ENCODE results near the gene CRACR2A. TPM values are rescaled to one million over a fixed set of nuclear protein-coding genes. Genes with fewer than 3 reads are reported as not detected.

Gene CRACR2A
- total and polyA plus RNA-seq, 10 of the 15 experiments (the other 5 are each of a cell fraction or from before 2014, with no cell fraction given), result 2.1 to 18.0 (median 13.2) TPM

DNA sequence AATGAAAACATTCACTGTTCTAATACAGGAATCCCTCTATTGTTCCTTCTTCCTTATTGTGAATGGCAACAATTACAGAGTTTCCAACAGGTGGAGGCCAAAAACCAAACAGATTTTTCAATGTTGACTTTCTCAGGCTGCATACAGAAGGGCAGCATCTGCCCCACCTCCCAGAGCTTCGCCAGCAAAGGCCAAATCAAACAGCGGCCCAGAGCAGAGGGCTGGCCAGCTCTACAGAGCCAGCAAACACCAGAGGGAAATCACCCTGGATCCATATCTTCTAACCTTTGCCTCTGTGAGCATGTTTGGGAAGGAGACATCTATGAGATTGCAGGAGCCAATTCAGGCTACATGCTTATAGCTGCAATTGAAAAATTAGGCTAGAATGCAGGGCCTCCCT, 4.4 kb upstream of the CRACR2A start:
- ChIA-PET POLR2A (no interaction called here), RAD21 (ENCODE audit: unreplicated experiment) (no interaction called here), CTCF (no interaction called here), SMC1A (ENCODE audit: uncharacterized antibody, unreplicated experiment) (interaction anchor here (1.3 kb wide), 1 partner anchor 12 kb away, joined by 4 read pairs; no protein-coding TSS in a partner anchor)
- ATAC-seq (no peak), FAIRE-seq (no peak), DNase-seq (ENCODE audit: low read depth, low spot score) (no peak)
- intact Hi-C loops (cut with micrococcal nuclease; ENCODE audit: unreplicated experiment), result no loop called here
- peaks cover 8% of the 10 kb centered on the region for H3K4me1 ChIP-seq (ENCODE audit: control insufficient read depth, insufficient read depth, low read length)
- in situ Hi-C loops (cut with MboI), result no loop called here
- TF ChIP-seq MYC (IDR thresholded peaks at IDR 0.05; ENCODE audit: insufficient read depth, insufficient read length, insufficient replicate concordance, low read length, severe bottlenecking) (no peak), MXI1 (IDR thresholded peaks at IDR 0.05; ENCODE audit: low read depth, low read length) (no peak), SREBF2 (IDR thresholded peaks at IDR 0.05; ENCODE audit: low read length) (no peak), TAF1 (IDR thresholded peaks at IDR 0.05; ENCODE audit: borderline replicate concordance, low read depth, low read length) (no peak), BACH1 (IDR thresholded peaks at IDR 0.05; ENCODE audit: borderline replicate concordance) (no peak), YBX1 (IDR thresholded peaks at IDR 0.05) (no peak), POLR2AphosphoS2 (IDR thresholded peaks at IDR 0.05; ENCODE audit: low read depth, low read length) (no peak), POLR2AphosphoS5 (IDR thresholded peaks at IDR 0.05; ENCODE audit: low read length) (no peak)
- TF ChIP-seq, protein P1, sequence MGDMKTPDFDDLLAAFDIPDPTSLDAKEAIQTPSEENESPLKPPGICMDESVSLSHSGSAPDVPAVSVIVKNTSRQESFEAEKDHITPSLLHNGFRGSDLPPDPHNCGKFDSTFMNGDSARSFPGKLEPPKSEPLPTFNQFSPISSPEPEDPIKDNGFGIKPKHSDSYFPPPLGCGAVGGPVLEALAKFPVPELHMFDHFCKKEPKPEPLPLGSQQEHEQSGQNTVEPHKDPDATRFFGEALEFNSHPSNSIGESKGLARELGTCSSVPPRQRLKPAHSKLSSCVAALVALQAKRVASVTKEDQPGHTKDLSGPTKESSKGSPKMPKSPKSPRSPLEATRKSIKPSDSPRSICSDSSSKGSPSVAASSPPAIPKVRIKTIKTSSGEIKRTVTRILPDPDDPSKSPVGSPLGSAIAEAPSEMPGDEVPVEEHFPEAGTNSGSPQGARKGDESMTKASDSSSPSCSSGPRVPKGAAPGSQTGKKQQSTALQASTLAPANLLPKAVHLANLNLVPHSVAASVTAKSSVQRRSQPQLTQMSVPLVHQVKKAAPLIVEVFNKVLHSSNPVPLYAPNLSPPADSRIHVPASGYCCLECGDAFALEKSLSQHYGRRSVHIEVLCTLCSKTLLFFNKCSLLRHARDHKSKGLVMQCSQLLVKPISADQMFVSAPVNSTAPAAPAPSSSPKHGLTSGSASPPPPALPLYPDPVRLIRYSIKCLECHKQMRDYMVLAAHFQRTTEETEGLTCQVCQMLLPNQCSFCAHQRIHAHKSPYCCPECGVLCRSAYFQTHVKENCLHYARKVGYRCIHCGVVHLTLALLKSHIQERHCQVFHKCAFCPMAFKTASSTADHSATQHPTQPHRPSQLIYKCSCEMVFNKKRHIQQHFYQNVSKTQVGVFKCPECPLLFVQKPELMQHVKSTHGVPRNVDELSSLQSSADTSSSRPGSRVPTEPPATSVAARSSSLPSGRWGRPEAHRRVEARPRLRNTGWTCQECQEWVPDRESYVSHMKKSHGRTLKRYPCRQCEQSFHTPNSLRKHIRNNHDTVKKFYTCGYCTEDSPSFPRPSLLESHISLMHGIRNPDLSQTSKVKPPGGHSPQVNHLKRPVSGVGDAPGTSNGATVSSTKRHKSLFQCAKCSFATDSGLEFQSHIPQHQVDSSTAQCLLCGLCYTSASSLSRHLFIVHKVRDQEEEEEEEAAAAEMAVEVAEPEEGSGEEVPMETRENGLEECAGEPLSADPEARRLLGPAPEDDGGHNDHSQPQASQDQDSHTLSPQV (IDR thresholded peaks at IDR 0.05), result no peak
- TF ChIP-seq, protein P2, sequence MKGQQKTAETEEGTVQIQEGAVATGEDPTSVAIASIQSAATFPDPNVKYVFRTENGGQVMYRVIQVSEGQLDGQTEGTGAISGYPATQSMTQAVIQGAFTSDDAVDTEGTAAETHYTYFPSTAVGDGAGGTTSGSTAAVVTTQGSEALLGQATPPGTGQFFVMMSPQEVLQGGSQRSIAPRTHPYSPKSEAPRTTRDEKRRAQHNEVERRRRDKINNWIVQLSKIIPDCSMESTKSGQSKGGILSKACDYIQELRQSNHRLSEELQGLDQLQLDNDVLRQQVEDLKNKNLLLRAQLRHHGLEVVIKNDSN (IDR thresholded peaks at IDR 0.05; ENCODE audit: borderline replicate concordance, extremely low read length, insufficient read depth, low read depth, low read length), result no peak
- no peak overlapping the region for H3K4me3 ChIP-seq
- H3K79me2 ChIP-seq (ENCODE audit: control insufficient read depth, insufficient read depth, low read length), result peaks cover 10% of the 10 kb centered on the region
- no peak overlapping the region for H3K4me2 ChIP-seq (ENCODE audit: control insufficient read depth, insufficient read depth)
- H4K20me1 ChIP-seq (ENCODE audit: control insufficient read depth, insufficient read depth), result no peaks in the 10 kb centered on the region
- H3K9ac ChIP-seq (ENCODE audit: control insufficient read depth, insufficient read depth, low read length), result no peak overlapping the region
- BruUV-seq (replicated peaks), result no TSS peak
- no peak overlapping the region for H2AFZ ChIP-seq (ENCODE audit: control insufficient read depth, low read depth, low read length)
- WGBS (ENCODE audit: insufficient coverage, insufficient replicate concordance, low lambda C conversion rate, missing lambda C conversion rate), result 100% methylated on average over 2 of the region's 2 CpGs
- no peaks in the 10 kb centered on the region for H3K27me3 ChIP-seq (replicated peaks in 1 of 2; ENCODE audit: control insufficient read depth in 2 of 2, insufficient read depth in 2 of 2, low read length in 1 of 2)
- H3K27ac ChIP-seq (ENCODE audit: control insufficient read depth, insufficient read depth), result no peak overlapping the region
- no peaks in the 10 kb centered on the region; the same call in 2 of the 3 replicates for H3K9me3 ChIP-seq (replicated peaks; ENCODE audit: control insufficient read depth, insufficient read depth, low read length)
- H3K36me3 ChIP-seq (ENCODE audit: control insufficient read depth in 2 of 2, insufficient read depth in 2 of 2, low read length in 1 of 2), result no peaks in the 10 kb centered on the region

Data from GM12878 (cell line).